ENCODE data around the gene ABCC8.

DNA sequence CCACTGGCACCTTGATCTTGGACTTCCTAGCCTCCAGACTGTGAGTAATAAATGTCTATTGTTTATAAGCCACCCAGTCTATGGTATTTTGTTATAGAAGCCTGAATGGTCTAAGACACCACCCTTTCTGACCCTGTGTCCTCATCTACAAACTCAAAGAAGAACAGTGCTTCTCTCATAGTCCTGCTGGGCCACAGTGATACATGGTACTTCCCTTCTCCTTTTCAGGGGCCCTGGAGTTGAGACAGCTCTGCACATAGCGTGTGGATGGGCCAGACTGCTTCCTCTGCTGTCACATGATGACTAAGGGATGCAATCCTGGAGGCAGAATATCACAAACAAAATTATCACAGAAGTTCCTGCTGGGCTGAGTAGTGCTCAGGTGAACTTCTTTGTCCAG lies 93.2 kb downstream of the ABCC8 start:
- no peak for TF ChIP-seq POLR2A (IDR thresholded peaks at IDR 0.05; ENCODE audit: low read depth, low read length)
- no peak for TF ChIP-seq POLR2AphosphoS5 (IDR thresholded peaks at IDR 0.05; ENCODE audit: low read depth, low read length)
